Transverse colon (tissue), 4 donors: ENCODE measurements around the gene PGLYRP4. TPM values are rescaled to one million over a fixed set of nuclear protein-coding genes. Genes with fewer than 3 reads are reported as not detected.

Experiments
- DNase-seq: peaks from one replicate; pipeline ENCODE4 v3.0.0-alpha.2; 2019
- H3K27ac ChIP-seq, 4 donors: fragments of 200-600 bp; sonication (generic); 2 replicates each; pipeline ENCODE4 v1.5.1; 2016 to 2018; ENCODE audit warnings: inconsistent platforms in 4 of 4
- H3K27me3 ChIP-seq: fragments of 200-600 bp; sonication (generic); 2 replicates; pipeline ENCODE4 v1.5.1; 2017; ENCODE audit warnings: inconsistent platforms
- H3K36me3 ChIP-seq, 4 donors: fragments of 200-600 bp; sonication (generic); 2 replicates each; pipeline ENCODE4 v1.5.1; 2017 to 2019; ENCODE audit warnings: inconsistent platforms in 4 of 4
- H3K4me1 ChIP-seq, 4 donors: fragments of 200-600 bp; sonication (generic); 2 replicates each; pipeline ENCODE4 v1.5.1; 2017 to 2020; ENCODE audit warnings: inconsistent platforms in 4 of 4
- H3K4me3 ChIP-seq, 4 donors: fragments of 200-600 bp; sonication (generic); 1 replicate in 1 of 4; 2 replicates in 3 of 4; pipeline versions ENCODE4 v1.5.1 to v1.6.1; 2017 to 2019; ENCODE audit warnings: inconsistent platforms in 4 of 4
- H3K9me3 ChIP-seq, 2 donors: fragments of 200-600 bp; sonication (generic); 2 replicates each; pipeline ENCODE4 v1.5.1; 2017 to 2019; ENCODE audit warnings: inconsistent platforms in 2 of 2
- CTCF ChIP-seq, 5 experiments: fragments of 200-600 bp in 3 of 5; fragments of 450-650 bp in 2 of 5; sonication (generic) in 3 of 5; IDR thresholded peaks; 1 replicate in 2 of 5; 2 replicates in 3 of 5; pipeline ENCODE4 v1.5.1; 2016 to 2017; ENCODE audit warnings: antibody characterized with exemption in 5 of 5, inconsistent platforms in 3 of 5, mild to moderate bottlenecking in 2 of 5, moderate library complexity in 1 of 5
- EP300 ChIP-seq: sonication (generic); formaldehyde crosslinking; IDR thresholded peaks from one replicate; pipeline ENCODE4 v1.6.1; 2017; ENCODE audit warnings: antibody characterized with exemption, low read depth
- POLR2A ChIP-seq: fragments of 450-650 bp; IDR thresholded peaks from one replicate; pipeline ENCODE4 v1.6.1; 2016; ENCODE audit warnings: antibody characterized with exemption, mild to moderate bottlenecking, moderate library complexity
- POLR2AphosphoS5 ChIP-seq, 3 donors: sonication (generic); formaldehyde crosslinking; IDR thresholded peaks; one replicate each; pipeline ENCODE4 v1.6.1; 2016; ENCODE audit warnings: antibody characterized with exemption in 3 of 3
- WGBS, 2 donors: methylation state at CpG; one replicate each; pipeline ENCODE4 v1.1.5; 2018; ENCODE audit warnings: low coverage in 1 of 2; 5-methylcytosine and 5-hydroxymethylcytosine counted together
- in situ Hi-C, 4 donors: fragments of 200-750 bp; cut with MboI; loops; one replicate each; pipeline versions ENCODE4 v1.15.0 to v1.15.1; 2017; ENCODE audit warnings: low sequenced_read_pairs in 3 of 4, low pct_ligation_motif_present in 1 of 4, low pct_unique_long_range_greater_than_20kb in 1 of 4
- intact Hi-C: fragments of 100-400 bp; cut with DNase I; formaldehyde crosslinking; loops from one replicate; pipeline ENCODE4 v1.15.1; 2023; ENCODE audit warnings: low total_unique reads
- total RNA-seq, 4 donors: library from RNA; depleted of rRNA; stranded (reverse); fragments of >200 nt; gene quantifications; one replicate each; pipeline ENCODE4 v1.1.0, GENCODE V29; 2016

PGLYRP4 gene
- total RNA-seq, 4 donors from 2014 or later, result not detected

- H3K4me1 ChIP-seq, result no peaks in the 10 kb centered on the region
- intact Hi-C loops, result no loop called here
- no peaks in the 10 kb centered on the region for H3K27me3 ChIP-seq
- in situ Hi-C loops, result loop anchor here in 1 of 4 donors (25.0 kb wide), 1 partner anchor 216 kb away; no protein-coding TSS in a partner anchor
- H3K27ac ChIP-seq, result no peak overlapping the region
- no peak overlapping the region for H3K4me3 ChIP-seq
- TF ChIP-seq CTCF (IDR thresholded peaks at IDR 0.05) (no peak), POLR2AphosphoS5 (IDR thresholded peaks at IDR 0.05) (no peak), POLR2A (no peak), EP300 (no peak)
- H3K9me3 ChIP-seq, result no peaks in the 10 kb centered on the region
- H3K36me3 ChIP-seq, result no peaks in the 10 kb centered on the region
- no peak for DNase-seq
- WGBS, 2 donors, result 90% methylated on average over 1 of the region's 1 CpG; no CpG with 5 or more reads in 1 of the 2 donors
Observed at GRCh38 chr1:153371231-153371630, 22.6 kb upstream of the PGLYRP4 start.

GRCh38 chr1:153370146-153370545 lies 21.5 kb upstream of the PGLYRP4 start:
- H3K4me3 ChIP-seq, result no peak overlapping the region
- WGBS, 2 donors, result 59 to 64% methylated on average over 3 of the region's 3 CpGs
- no peaks in the 10 kb centered on the region for H3K36me3 ChIP-seq
- H3K27me3 ChIP-seq, result peaks cover 2% of the 10 kb centered on the region
- in situ Hi-C loops (loop anchor here in 1 of 4 donors (25.0 kb wide), 1 partner anchor 217 kb away; no protein-coding TSS in a partner anchor), intact Hi-C loops (no loop called here)
- TF ChIP-seq POLR2AphosphoS5 (IDR thresholded peaks at IDR 0.05) (no peak), POLR2A (no peak), CTCF (IDR thresholded peaks at IDR 0.05) (no peak)
- no peaks in the 10 kb centered on the region for H3K9me3 ChIP-seq
- no peaks in the 10 kb centered on the region for H3K4me1 ChIP-seq
- DNase-seq, result no peak
- H3K27ac ChIP-seq, result no peak overlapping the region

GRCh38 chr1:153368495-153368894 lies 19.9 kb upstream of the PGLYRP4 start:
- no peak for TF ChIP-seq POLR2A
- no peak for TF ChIP-seq CTCF (IDR thresholded peaks at IDR 0.05)
- TF ChIP-seq POLR2AphosphoS5 (IDR thresholded peaks at IDR 0.05), result no peak
- TF ChIP-seq EP300, result no peak
- 50 to 61% methylated on average over 1 to 2 of the region's 2 CpGs for WGBS, 2 donors
- H3K4me3 ChIP-seq, result no peak overlapping the region
- H3K9me3 ChIP-seq, result no peaks in the 10 kb centered on the region
- intact Hi-C loops (no loop called here), in situ Hi-C loops (loop anchor here in 1 of 4 donors (25.0 kb wide), 1 partner anchor 219 kb away; no protein-coding TSS in a partner anchor)
- H3K27me3 ChIP-seq, result peaks cover 8% of the 10 kb centered on the region
- H3K4me1 ChIP-seq, result no peaks in the 10 kb centered on the region
- no peaks in the 10 kb centered on the region for H3K36me3 ChIP-seq
- no peak overlapping the region for H3K27ac ChIP-seq
- no peak for DNase-seq

GRCh38 chr1:153367090-153367489 lies 18.4 kb upstream of the PGLYRP4 start:
- no peak overlapping the region for H3K27ac ChIP-seq

More at GRCh38 chr1:153367090-153367489, 18.4 kb upstream of the PGLYRP4 start:
- TF ChIP-seq EP300 (no peak), POLR2A (no peak), CTCF (IDR thresholded peaks at IDR 0.05) (no peak), POLR2AphosphoS5 (IDR thresholded peaks at IDR 0.05) (no peak)
- H3K4me1 ChIP-seq, result no peaks in the 10 kb centered on the region
- intact Hi-C loops (no loop called here), in situ Hi-C loops (loop anchor here in 1 of 4 donors (25.0 kb wide), 1 partner anchor 220 kb away; no protein-coding TSS in a partner anchor)
- WGBS, 2 donors, result 53 to 73% methylated on average over 2 of the region's 2 CpGs
- no peaks in the 10 kb centered on the region for H3K36me3 ChIP-seq
- peaks cover 8% of the 10 kb centered on the region for H3K27me3 ChIP-seq
- no peaks in the 10 kb centered on the region for H3K9me3 ChIP-seq
- DNase-seq, result no peak
- H3K4me3 ChIP-seq, result no peak overlapping the region
